ENCODE measurements around the gene CCDC183. TPM values are rescaled to one million over a fixed set of nuclear protein-coding genes. Genes with fewer than 3 reads are reported as not detected.

The CCDC183 gene
- total RNA-seq, 4 donors from 2014 or later = 1.4 to 3.4 (median 2.0) TPM; not detected in 1

GRCh38 chr9:136848393-136849037 is 52.4 kb downstream of the CCDC183 start:
- WGBS, 2 donors (ENCODE audit: low coverage in 1 of 2) = 0% methylated on average over 8 of the region's 53 CpGs; no CpG with 5 or more reads in 1 of the 2 donors
- H3K9me3 ChIP-seq = no peaks in the 10 kb centered on the region
- TF ChIP-seq POLR2A (IDR thresholded peaks at IDR 0.05) = no peak
- no peak for TF ChIP-seq EP300 (IDR thresholded peaks at IDR 0.05)
- no peak for TF ChIP-seq POLR2AphosphoS5 (IDR thresholded peaks at IDR 0.05)
- TF ChIP-seq CTCF (IDR thresholded peaks at IDR 0.05) = no peak
- H3K36me3 ChIP-seq = peaks cover 0 to 16% of the 10 kb centered on the region in 2 donors
- peak; percentile 22 for ATAC-seq
- H3K4me1 ChIP-seq = peaks cover 0 to 73% (median 32%) of the 10 kb centered on the region in 3 donors
- peaks cover 49% of the 10 kb centered on the region for H3K27me3 ChIP-seq
- H3K4me3 ChIP-seq = peak overlapping the region; percentile 35 to 77
- H3K27ac ChIP-seq = peak overlapping the region; percentile 45 to 96 (median 92)

GRCh38 chr9:136849038-136849959 is 53.2 kb downstream of the CCDC183 start, which contains the start of gene PHPT1:
PHPT1 (plus strand) TSS chr9:136849409; CDS start chr9:136849431, 22 bp downstream.
- peak within 1 kb of the TSS; percentile 45 to 96 (median 92) for H3K27ac ChIP-seq
- H3K4me1 ChIP-seq = peaks cover 0 to 65% (median 24%) of the 10 kb centered on the region in 3 donors
- H3K36me3 ChIP-seq = peaks cover 0 to 16% of the 10 kb centered on the region in 2 donors
- peak; percentile 92 for TF ChIP-seq POLR2AphosphoS5 (IDR thresholded peaks at IDR 0.05)
- no peak for TF ChIP-seq EP300 (IDR thresholded peaks at IDR 0.05)
- TF ChIP-seq CTCF (IDR thresholded peaks at IDR 0.05) = peak in 1 of 4 experiments; percentile 6
- TF ChIP-seq POLR2A (IDR thresholded peaks at IDR 0.05) = peak; percentile 88 to 93
- 0% methylated on average over 12 to 14 of the region's 77 CpGs for WGBS, 2 donors (ENCODE audit: low coverage in 1 of 2)
- no peaks in the 10 kb centered on the region for H3K9me3 ChIP-seq
- ATAC-seq = peak; percentile 94
- H3K4me3 ChIP-seq = peak within 1 kb of the TSS; percentile 35 to 77
- peaks cover 41% of the 10 kb centered on the region for H3K27me3 ChIP-seq

- TF ChIP-seq CTCF (IDR thresholded peaks at IDR 0.05) = no peak
- TF ChIP-seq EP300 (IDR thresholded peaks at IDR 0.05) = no peak
- no peak for TF ChIP-seq POLR2A (IDR thresholded peaks at IDR 0.05)
- TF ChIP-seq POLR2AphosphoS5 (IDR thresholded peaks at IDR 0.05) = no peak
- Histone ChIP-seq H3K9me3 (no peaks in the 10 kb centered on the region), H3K27me3 (peaks cover 33% of the 10 kb centered on the region), H3K27ac (peak overlapping the region in 3 of 4 donors; percentile 91 to 96 (median 94)), H3K4me3 (peak overlapping the region; percentile 35 to 77), H3K36me3 (peaks cover 0 to 16% of the 10 kb centered on the region in 2 donors), H3K4me1 (peaks cover 0 to 59% (median 24%) of the 10 kb centered on the region in 3 donors)
- 42% methylated on average over 8 of the region's 43 CpGs; no CpG with 5 or more reads in 1 of the 2 donors for WGBS, 2 donors (ENCODE audit: low coverage in 1 of 2)
- no peak for ATAC-seq
These were observed 54.1 kb downstream of the CCDC183 start for GRCh38 chr9:136849960-136850865.

GRCh38 chr9:136850866-136851775 is 55.0 kb downstream of the CCDC183 start:
- TF ChIP-seq POLR2AphosphoS5 (IDR thresholded peaks at IDR 0.05) = no peak
- no peak for TF ChIP-seq CTCF (IDR thresholded peaks at IDR 0.05)
- no peak for TF ChIP-seq EP300 (IDR thresholded peaks at IDR 0.05)
- TF ChIP-seq POLR2A (IDR thresholded peaks at IDR 0.05) = no peak
- Histone ChIP-seq H3K27ac (peak overlapping the region in 1 of 4 donors; percentile 94), H3K9me3 (no peaks in the 10 kb centered on the region), H3K27me3 (peaks cover 24% of the 10 kb centered on the region), H3K36me3 (peaks cover 0 to 16% of the 10 kb centered on the region in 2 donors), H3K4me1 (peaks cover 0 to 50% (median 24%) of the 10 kb centered on the region in 3 donors), H3K4me3 (no peak overlapping the region)
- no peak for ATAC-seq
- no CpG with 5 or more reads among the region's 23 CpGs for WGBS, 2 donors (ENCODE audit: low coverage in 1 of 2)

All from gastroesophageal sphincter (tissue), 4 donors.